OCI-LY7 (cell line): Measurements from ENCODE around the gene GABRG3. TPM values are rescaled to one million over a fixed set of nuclear protein-coding genes. Genes with fewer than 3 reads are reported as not detected.

Experiments used
- BruUV-seq: library from RNA; stranded (reverse); fragments of 400-500 nt; replicated peaks from 2 replicates; lab custom pipeline; 2021; lab: Mats Ljungman, UMichigan
- CTCF ChIA-PET: fragments of 300-600 bp; sonication (Branson Sonifier 250); formaldehyde crosslinking; loops from one replicate; lab custom pipeline; 2022; ENCODE audit warnings: antibody characterized with exemption; ENCODE audit not compliant: unreplicated experiment; lab: Charles Lee
- POLR2A ChIA-PET: fragments of 300-600 bp; sonication (Branson Sonifier 250); formaldehyde crosslinking; loops from one replicate; lab custom pipeline; 2022; ENCODE audit warnings: antibody characterized with exemption; lab: Charles Lee
- DNase-seq: peaks from one replicate; pipeline ENCODE4 v3.0.0-alpha.2; 2015; ENCODE audit warnings: low spot score
- H2AFZ ChIP-seq: fragments of 200-600 bp; sonication (generic), shearing (Covaris generic); 2 replicates; pipeline ENCODE4 v1.6.1; 2014; ENCODE audit warnings: mild to moderate bottlenecking, antibody characterized with exemption, low read length, moderate library complexity
- H3K27ac ChIP-seq: fragments of 200-600 bp; sonication (generic); 2 replicates; pipeline ENCODE4 v1.5.1; 2014; ENCODE audit warnings: mixed run types, low read depth, mild to moderate bottlenecking, moderate library complexity, low read length, inconsistent platforms; ENCODE audit not compliant: poor library complexity, severe bottlenecking
- H3K36me3 ChIP-seq: fragments of 200-600 bp; sonication (generic); 2 replicates; pipeline ENCODE4 v1.6.1; 2014; ENCODE audit warnings: mild to moderate bottlenecking, antibody characterized with exemption, low read length, moderate library complexity, mixed read lengths; ENCODE audit not compliant: insufficient read depth
- H3K4me1 ChIP-seq: fragments of 200-600 bp; sonication (generic); 2 replicates; pipeline ENCODE4 v1.5.1; 2014; ENCODE audit warnings: mild to moderate bottlenecking, low read length; ENCODE audit not compliant: insufficient read depth, poor library complexity, severe bottlenecking
- H3K4me2 ChIP-seq: fragments of 200-600 bp; sonication (generic); 2 replicates; pipeline ENCODE4 v1.6.1; 2014; ENCODE audit warnings: mild to moderate bottlenecking, low read length
- H3K4me3 ChIP-seq: fragments of 200-600 bp; sonication (generic); 2 replicates; pipeline ENCODE4 v1.5.1; 2014; ENCODE audit warnings: mild to moderate bottlenecking, low read depth, low read length; ENCODE audit not compliant: poor library complexity, severe bottlenecking
- H3K79me2 ChIP-seq: fragments of 200-600 bp; sonication (generic); 2 replicates; pipeline ENCODE4 v1.6.1; 2016; ENCODE audit warnings: low read depth, mild to moderate bottlenecking, low read length, moderate library complexity, mixed read lengths; ENCODE audit not compliant: insufficient read depth
- H3K9me2 ChIP-seq: fragments of 200-600 bp; sonication (generic); 2 replicates; pipeline ENCODE4 v1.6.1; 2016; ENCODE audit warnings: mild to moderate bottlenecking, low read length, mixed read lengths; ENCODE audit not compliant: insufficient read depth
- H3K9me3 ChIP-seq: fragments of 200-600 bp; sonication (generic); 2 replicates; pipeline ENCODE4 v1.6.1; 2014; ENCODE audit warnings: mild to moderate bottlenecking, mixed run types, low read length, mixed read lengths
- H4K20me1 ChIP-seq: fragments of 200-600 bp; sonication (generic); 2 replicates; pipeline ENCODE4 v1.6.1; 2014; ENCODE audit warnings: mild to moderate bottlenecking, antibody characterized with exemption, low read length, moderate library complexity, mixed read lengths; ENCODE audit not compliant: insufficient read depth
- EZH2phosphoT487 ChIP-seq: fragments of 200-600 bp; sonication (generic); IDR thresholded peaks from 2 replicates; pipeline ENCODE4 v1.6.1; 2018; ENCODE audit warnings: low read depth, borderline replicate concordance, mild to moderate bottlenecking, mixed run types, antibody characterized with exemption, low read length, moderate library complexity, mixed read lengths
- intact Hi-C: fragments of 100-400 bp; cut with micrococcal nuclease; formaldehyde crosslinking; loops from one replicate; pipeline ENCODE4 v1.10.0; 2022; ENCODE audit not compliant: unreplicated experiment
- total RNA-seq, 2 experiments: library from RNA; depleted of rRNA in 1 of 2; stranded (reverse); fragments of >200 nt in 1 of 2; shearing (Covaris generic) in 1 of 2; gene quantifications; 2 replicates each; pipeline ENCODE4 v1.2.3, GENCODE V29; 2014 to 2022
- TF ChIP-seq, protein P1 (sequence below): fragments of 200-600 bp; sonication (generic); conservative IDR thresholded peaks from 2 replicates; pipeline ENCODE4 v1.5.1; 2014; ENCODE audit warnings: mild to moderate bottlenecking, antibody characterized with exemption, low read length, moderate library complexity, mixed read lengths

GABRG3 gene
- total RNA-seq, 2 experiments from 2014 or later: not detected

- H3K4me3 ChIP-seq: no peak overlapping the region
- no peak overlapping the region for H2AFZ ChIP-seq
- intact Hi-C loops: no loop called here
- DNase-seq: no peak
- no peak overlapping the region for H3K27ac ChIP-seq
- TF ChIP-seq EZH2phosphoT487: no peak
- CTCF ChIA-PET: no interaction called here
- no TSS peak for BruUV-seq
- no peaks in the 10 kb centered on the region for H3K4me1 ChIP-seq
- no peaks in the 10 kb centered on the region for H3K79me2 ChIP-seq
- H3K4me2 ChIP-seq: no peak overlapping the region
- 0 out of 2 replicates have a peak, but pooled peaks cover 4% of the 10 kb centered on the region for H3K9me3 ChIP-seq
- H4K20me1 ChIP-seq: no peaks in the 10 kb centered on the region
- H3K36me3 ChIP-seq: no peaks in the 10 kb centered on the region
- no peaks in the 10 kb centered on the region for H3K9me2 ChIP-seq
- POLR2A ChIA-PET: interaction anchor here (0.6 kb wide), 1 partner anchor 52 kb away, joined by 3 read pairs; no protein-coding TSS in a partner anchor
Observed at GRCh38 chr15:27499719-27500118, 528.7 kb downstream of the GABRG3 start.

DNA sequence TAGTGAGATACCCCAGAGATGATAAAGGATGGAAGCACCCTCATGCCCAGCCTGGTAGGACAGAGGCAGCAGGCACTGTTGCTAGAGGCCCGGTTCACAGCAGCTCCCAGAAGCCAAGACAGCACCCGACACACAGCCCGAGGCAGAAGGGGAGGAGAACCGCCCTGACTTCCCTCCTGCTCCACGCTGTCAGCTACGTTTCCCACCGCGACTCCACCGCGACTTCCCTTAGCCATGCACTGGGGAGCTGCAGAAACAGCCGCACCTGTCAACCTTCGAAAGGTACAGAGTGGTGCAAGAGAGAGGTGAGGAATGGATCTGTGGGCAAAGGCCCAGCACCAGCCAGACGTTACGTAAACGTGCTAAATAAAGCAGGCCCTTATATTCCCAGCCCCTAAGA, 529.2 kb downstream of the GABRG3 start:
- Histone ChIP-seq H4K20me1 (no peaks in the 10 kb centered on the region), H3K36me3 (no peaks in the 10 kb centered on the region), H3K27ac (no peak overlapping the region), H3K79me2 (no peaks in the 10 kb centered on the region), H3K4me2 (no peak overlapping the region), H3K9me3 (0 out of 2 replicates have a peak, but pooled peaks cover 4% of the 10 kb centered on the region), H3K9me2 (no peaks in the 10 kb centered on the region), H3K4me1 (no peaks in the 10 kb centered on the region), H2AFZ (no peak overlapping the region), H3K4me3 (no peak overlapping the region)
- intact Hi-C loops: no loop called here
- CTCF ChIA-PET: no interaction called here
- BruUV-seq: no TSS peak
- POLR2A ChIA-PET: interaction anchor here (0.6 kb wide), 1 partner anchor 52 kb away, joined by 3 read pairs; no protein-coding TSS in a partner anchor
- TF ChIP-seq, protein P1, sequence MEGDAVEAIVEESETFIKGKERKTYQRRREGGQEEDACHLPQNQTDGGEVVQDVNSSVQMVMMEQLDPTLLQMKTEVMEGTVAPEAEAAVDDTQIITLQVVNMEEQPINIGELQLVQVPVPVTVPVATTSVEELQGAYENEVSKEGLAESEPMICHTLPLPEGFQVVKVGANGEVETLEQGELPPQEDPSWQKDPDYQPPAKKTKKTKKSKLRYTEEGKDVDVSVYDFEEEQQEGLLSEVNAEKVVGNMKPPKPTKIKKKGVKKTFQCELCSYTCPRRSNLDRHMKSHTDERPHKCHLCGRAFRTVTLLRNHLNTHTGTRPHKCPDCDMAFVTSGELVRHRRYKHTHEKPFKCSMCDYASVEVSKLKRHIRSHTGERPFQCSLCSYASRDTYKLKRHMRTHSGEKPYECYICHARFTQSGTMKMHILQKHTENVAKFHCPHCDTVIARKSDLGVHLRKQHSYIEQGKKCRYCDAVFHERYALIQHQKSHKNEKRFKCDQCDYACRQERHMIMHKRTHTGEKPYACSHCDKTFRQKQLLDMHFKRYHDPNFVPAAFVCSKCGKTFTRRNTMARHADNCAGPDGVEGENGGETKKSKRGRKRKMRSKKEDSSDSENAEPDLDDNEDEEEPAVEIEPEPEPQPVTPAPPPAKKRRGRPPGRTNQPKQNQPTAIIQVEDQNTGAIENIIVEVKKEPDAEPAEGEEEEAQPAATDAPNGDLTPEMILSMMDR: no peak
- no peak for TF ChIP-seq EZH2phosphoT487
- no peak for DNase-seq

GRCh38 chr15:27506752-27507151, 535.8 kb downstream of the GABRG3 start:
- Histone ChIP-seq H3K9me3 (peaks cover 19% of the 10 kb centered on the region; the same call in 1 of the 2 replicates), H3K9me2 (no peaks in the 10 kb centered on the region), H3K4me1 (no peaks in the 10 kb centered on the region), H3K36me3 (no peaks in the 10 kb centered on the region), H3K27ac (no peak overlapping the region), H4K20me1 (no peaks in the 10 kb centered on the region), H3K79me2 (no peaks in the 10 kb centered on the region), H2AFZ (no peak overlapping the region), H3K4me3 (no peak overlapping the region), H3K4me2 (no peak overlapping the region)
- DNase-seq: no peak
- CTCF ChIA-PET: no interaction called here
- POLR2A ChIA-PET: no interaction called here
- TF ChIP-seq, protein P1: no peak
- TF ChIP-seq EZH2phosphoT487: no peak
- no TSS peak for BruUV-seq
- intact Hi-C loops: no loop called here
